ENCODE measurements around the gene SUSD4. TPM values are rescaled to one million over a fixed set of nuclear protein-coding genes. Genes with fewer than 3 reads are reported as not detected.
A peak's percentile ranks its signal among the peaks of the same experiment; 100 is the strongest.

Gene SUSD4
- total RNA-seq, 2 donors from 2014 or later, result 0.58 to 1.1 TPM

GRCh38 chr1:223233019-223233409 lies 131.0 kb downstream of the SUSD4 start:
- DNase-seq, result no peak
- no peak overlapping the region for H3K27ac Mint-ChIP-seq
- H3K9me3 Mint-ChIP-seq, result peaks cover 0 to 4% of the 10 kb centered on the region in 2 donors
- H3K4me1 Mint-ChIP-seq (ENCODE audit: low read depth), result peaks cover 80% of the 10 kb centered on the region
- no peak for ATAC-seq (replicated peaks in 1 of 2)
- H3K4me3 Mint-ChIP-seq, result no peak overlapping the region
- peaks cover 0 to 2% of the 10 kb centered on the region in 2 donors for H3K36me3 Mint-ChIP-seq (ENCODE audit: insufficient read depth in 2 of 2)
- H3K27me3 Mint-ChIP-seq (ENCODE audit: low read depth), result no peaks in the 10 kb centered on the region

GRCh38 chr1:223231581-223231980 lies 132.4 kb downstream of the SUSD4 start:
- H3K4me1 Mint-ChIP-seq (ENCODE audit: low read depth), result peaks cover 85% of the 10 kb centered on the region
- H3K4me3 Mint-ChIP-seq, result no peak overlapping the region
- peaks cover 5% of the 10 kb centered on the region for H3K27me3 Mint-ChIP-seq (ENCODE audit: low read depth)
- no peaks in the 10 kb centered on the region for H3K36me3 Mint-ChIP-seq (ENCODE audit: insufficient read depth in 2 of 2)
- no peak for ATAC-seq (replicated peaks in 1 of 2)
- H3K27ac Mint-ChIP-seq, result no peak overlapping the region
- H3K9me3 Mint-ChIP-seq, result peaks cover 0 to 2% of the 10 kb centered on the region in 2 donors
- DNase-seq, result no peak

- H3K27me3 Mint-ChIP-seq (ENCODE audit: low read depth), result peaks cover 5% of the 10 kb centered on the region
- DNase-seq (no peak), ATAC-seq (replicated peaks in 1 of 2) (no peak)
- H3K36me3 Mint-ChIP-seq (ENCODE audit: insufficient read depth in 2 of 2), result no peaks in the 10 kb centered on the region
- no peaks in the 10 kb centered on the region for H3K9me3 Mint-ChIP-seq
- H3K27ac Mint-ChIP-seq, result no peak overlapping the region
- peak overlapping the region; percentile 65 to 71 for H3K4me3 Mint-ChIP-seq
- H3K4me1 Mint-ChIP-seq (ENCODE audit: low read depth), result peaks cover 85% of the 10 kb centered on the region
Observed at GRCh38 chr1:223231011-223231572, 132.9 kb downstream of the SUSD4 start.

DNA sequence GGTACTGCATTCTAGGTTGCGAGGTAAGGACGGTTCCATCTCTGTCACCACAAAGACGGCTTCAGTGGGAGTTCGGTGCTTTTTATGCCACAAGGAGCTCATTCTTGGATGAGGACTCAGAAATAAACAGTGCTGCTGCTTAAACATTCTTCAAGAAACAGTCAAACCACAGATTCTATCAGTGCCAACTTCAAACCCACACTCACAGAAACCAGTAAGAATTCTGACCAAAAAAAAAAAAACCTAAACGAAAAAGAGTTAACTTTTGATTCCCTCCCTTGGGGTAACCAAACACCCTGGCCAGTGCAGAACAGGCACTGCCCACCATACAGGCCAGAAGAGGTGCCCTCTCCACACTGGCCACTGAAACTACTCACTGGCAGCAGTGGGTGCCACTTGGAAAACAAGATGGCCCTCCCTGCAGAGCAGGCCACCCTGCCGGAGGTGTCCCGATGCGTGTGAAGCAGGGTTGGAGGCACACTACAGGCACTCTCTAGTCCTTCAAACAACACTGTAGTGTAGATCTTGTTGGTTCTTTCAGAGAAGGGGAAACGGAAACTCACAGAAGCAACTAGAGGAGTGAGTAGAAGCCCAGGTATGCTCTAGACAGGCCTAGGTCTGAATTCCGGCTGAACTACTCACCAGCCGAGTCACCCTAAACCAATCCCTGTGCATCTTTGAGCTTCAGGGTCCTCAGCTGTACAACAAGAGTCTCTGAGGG lies 133.7 kb downstream of the SUSD4 start:
- ATAC-seq (replicated peaks in 1 of 2), result peak; percentile 75 to 78
- peak overlapping the region; percentile 62 for H3K27ac Mint-ChIP-seq
- DNase-seq, result peak; percentile 42 to 59
- peaks cover 5% of the 10 kb centered on the region for H3K27me3 Mint-ChIP-seq (ENCODE audit: low read depth)
- H3K4me1 Mint-ChIP-seq (ENCODE audit: low read depth), result peaks cover 77% of the 10 kb centered on the region
- no peaks in the 10 kb centered on the region for H3K36me3 Mint-ChIP-seq (ENCODE audit: insufficient read depth in 2 of 2)
- H3K4me3 Mint-ChIP-seq, result peak overlapping the region; percentile 65 to 71
- H3K9me3 Mint-ChIP-seq, result no peaks in the 10 kb centered on the region

GRCh38 chr1:223229756-223230155 lies 134.2 kb downstream of the SUSD4 start:
- peaks cover 72% of the 10 kb centered on the region for H3K4me1 Mint-ChIP-seq (ENCODE audit: low read depth)
- no peaks in the 10 kb centered on the region for H3K9me3 Mint-ChIP-seq
- peaks cover 5% of the 10 kb centered on the region for H3K27me3 Mint-ChIP-seq (ENCODE audit: low read depth)
- H3K4me3 Mint-ChIP-seq, result peak overlapping the region; percentile 65 to 71
- H3K27ac Mint-ChIP-seq, result peak overlapping the region; percentile 62
- ATAC-seq (replicated peaks in 1 of 2) (peak; percentile 43 to 44), DNase-seq (no peak)
- H3K36me3 Mint-ChIP-seq (ENCODE audit: insufficient read depth in 2 of 2), result no peaks in the 10 kb centered on the region

GRCh38 chr1:223228931-223229528 lies 134.9 kb downstream of the SUSD4 start:
- Mint-ChIP-seq H3K9me3 (no peaks in the 10 kb centered on the region), H3K27ac (no peak overlapping the region), H3K36me3 (ENCODE audit: insufficient read depth in 2 of 2) (no peaks in the 10 kb centered on the region), H3K27me3 (ENCODE audit: low read depth) (peaks cover 5% of the 10 kb centered on the region), H3K4me3 (peak overlapping the region in 1 of 2 donors; percentile 50), H3K4me1 (ENCODE audit: low read depth) (peaks cover 64% of the 10 kb centered on the region)
- DNase-seq (peak in 1 of 2 donors; percentile 24), ATAC-seq (replicated peaks in 1 of 2) (no peak)

GRCh38 chr1:223228201-223228600 lies 135.8 kb downstream of the SUSD4 start:
- H3K4me1 Mint-ChIP-seq (ENCODE audit: low read depth), result peaks cover 56% of the 10 kb centered on the region
- H3K4me3 Mint-ChIP-seq, result no peak overlapping the region
- no peaks in the 10 kb centered on the region for H3K9me3 Mint-ChIP-seq
- no peak overlapping the region for H3K27ac Mint-ChIP-seq
- H3K36me3 Mint-ChIP-seq (ENCODE audit: insufficient read depth in 2 of 2), result no peaks in the 10 kb centered on the region
- no peak for DNase-seq
- no peak for ATAC-seq (replicated peaks in 1 of 2)
- H3K27me3 Mint-ChIP-seq (ENCODE audit: low read depth), result peaks cover 5% of the 10 kb centered on the region

GRCh38 chr1:223227486-223228196 lies 136.3 kb downstream of the SUSD4 start:
- ATAC-seq (replicated peaks in 1 of 2) (no peak), DNase-seq (no peak)
- H3K27me3 Mint-ChIP-seq (ENCODE audit: low read depth), result peaks cover 5% of the 10 kb centered on the region
- no peak overlapping the region for H3K27ac Mint-ChIP-seq
- peaks cover 51% of the 10 kb centered on the region for H3K4me1 Mint-ChIP-seq (ENCODE audit: low read depth)
- no peaks in the 10 kb centered on the region for H3K36me3 Mint-ChIP-seq (ENCODE audit: insufficient read depth in 2 of 2)
- no peak overlapping the region for H3K4me3 Mint-ChIP-seq
- H3K9me3 Mint-ChIP-seq, result no peaks in the 10 kb centered on the region

DNA sequence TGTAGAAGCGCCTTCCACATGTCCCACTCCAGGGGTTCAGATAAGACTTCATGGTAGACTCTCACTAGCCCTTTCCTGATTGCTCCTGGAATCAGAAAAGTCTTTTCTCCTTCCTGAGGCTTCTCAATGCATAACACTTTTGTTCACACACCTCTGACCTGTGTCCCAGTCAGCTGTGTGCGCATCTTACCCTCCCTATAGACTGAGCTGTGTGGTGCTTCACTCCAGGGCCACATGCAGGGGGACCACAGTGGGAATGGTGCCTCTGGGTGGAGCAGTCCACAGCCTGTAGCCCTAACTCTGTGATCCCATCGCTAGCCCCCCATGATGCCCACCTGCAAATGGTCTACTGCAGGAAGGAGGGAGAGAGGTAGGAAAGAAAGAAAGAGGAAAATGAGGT lies 136.9 kb downstream of the SUSD4 start:
- Mint-ChIP-seq H3K4me1 (ENCODE audit: low read depth) (peaks cover 44% of the 10 kb centered on the region), H3K27me3 (ENCODE audit: low read depth) (peaks cover 5% of the 10 kb centered on the region), H3K4me3 (no peak overlapping the region), H3K9me3 (no peaks in the 10 kb centered on the region), H3K36me3 (ENCODE audit: insufficient read depth in 2 of 2) (no peaks in the 10 kb centered on the region), H3K27ac (no peak overlapping the region)
- no peak for ATAC-seq (replicated peaks in 1 of 2)
- no peak for DNase-seq

DNA sequence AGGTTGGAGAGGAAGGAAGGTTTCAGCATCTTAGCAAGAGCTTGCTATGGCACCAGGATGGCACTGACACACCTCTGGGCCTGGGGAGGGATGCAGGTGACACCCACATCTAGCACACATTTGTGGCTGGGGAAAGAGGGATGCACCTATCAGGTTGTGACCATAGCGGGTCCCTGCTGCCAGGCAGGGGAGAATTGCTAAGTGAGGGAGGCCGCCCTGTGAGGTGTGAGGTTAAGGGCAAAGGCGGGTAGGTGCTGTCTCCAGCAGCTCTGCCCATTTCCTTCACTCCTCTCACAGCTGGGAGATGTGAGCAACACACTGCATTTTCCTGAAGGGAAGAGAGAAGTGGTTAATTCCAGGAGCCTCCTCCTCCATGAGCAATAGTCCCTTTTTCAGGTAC lies 137.7 kb downstream of the SUSD4 start:
- Mint-ChIP-seq H3K4me3 (no peak overlapping the region), H3K27ac (no peak overlapping the region), H3K9me3 (no peaks in the 10 kb centered on the region), H3K27me3 (ENCODE audit: low read depth) (peaks cover 5% of the 10 kb centered on the region), H3K4me1 (ENCODE audit: low read depth) (peaks cover 37% of the 10 kb centered on the region), H3K36me3 (ENCODE audit: insufficient read depth in 2 of 2) (no peaks in the 10 kb centered on the region)
- ATAC-seq (replicated peaks in 1 of 2), result no peak
- DNase-seq, result no peak

- Mint-ChIP-seq H3K27me3 (ENCODE audit: low read depth) (peaks cover 5% of the 10 kb centered on the region), H3K36me3 (ENCODE audit: insufficient read depth in 2 of 2) (no peaks in the 10 kb centered on the region), H3K4me1 (ENCODE audit: low read depth) (peaks cover 29% of the 10 kb centered on the region), H3K4me3 (no peak overlapping the region), H3K9me3 (no peaks in the 10 kb centered on the region), H3K27ac (no peak overlapping the region)
- DNase-seq (no peak), ATAC-seq (replicated peaks in 1 of 2) (no peak)
Observed at GRCh38 chr1:223225481-223225880, 138.5 kb downstream of the SUSD4 start.

DNA sequence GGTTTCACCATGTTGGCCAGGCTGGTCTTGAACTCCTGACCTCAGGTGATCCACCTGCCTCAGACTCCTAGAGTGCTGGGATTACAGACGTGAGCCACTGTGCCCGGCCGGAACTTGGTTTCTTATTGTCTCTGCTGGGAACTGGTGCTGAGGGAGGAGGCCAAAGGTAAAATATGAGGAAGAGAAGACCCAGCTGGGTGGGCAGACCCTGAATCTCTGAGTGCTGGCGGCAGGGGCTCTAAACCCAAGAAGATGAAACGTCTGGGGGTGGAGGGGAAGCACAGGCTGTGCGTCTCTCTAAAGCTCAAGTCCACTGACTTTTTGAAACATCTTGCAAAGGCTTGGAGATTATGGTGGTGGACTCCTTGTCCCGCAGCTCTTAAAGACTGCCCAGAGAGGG lies 138.9 kb downstream of the SUSD4 start:
- Mint-ChIP-seq H3K4me1 (ENCODE audit: low read depth) (peaks cover 28% of the 10 kb centered on the region), H3K9me3 (no peaks in the 10 kb centered on the region), H3K27ac (no peak overlapping the region), H3K4me3 (no peak overlapping the region), H3K36me3 (ENCODE audit: insufficient read depth in 2 of 2) (no peaks in the 10 kb centered on the region), H3K27me3 (ENCODE audit: low read depth) (peaks cover 5% of the 10 kb centered on the region)
- ATAC-seq (replicated peaks in 1 of 2), result no peak
- no peak for DNase-seq

- no peak for ATAC-seq (replicated peaks in 1 of 2)
- H3K4me3 Mint-ChIP-seq, result no peak overlapping the region
Observed at GRCh38 chr1:223224465-223224864, 139.5 kb downstream of the SUSD4 start.

More at GRCh38 chr1:223224465-223224864, 139.5 kb downstream of the SUSD4 start:
- peaks cover 5% of the 10 kb centered on the region for H3K27me3 Mint-ChIP-seq (ENCODE audit: low read depth)
- peaks cover 24% of the 10 kb centered on the region for H3K4me1 Mint-ChIP-seq (ENCODE audit: low read depth)
- no peak for DNase-seq
- H3K9me3 Mint-ChIP-seq, result peaks cover 0 to 3% of the 10 kb centered on the region in 2 donors
- H3K27ac Mint-ChIP-seq, result no peak overlapping the region
- no peaks in the 10 kb centered on the region for H3K36me3 Mint-ChIP-seq (ENCODE audit: insufficient read depth in 2 of 2)
